HUES48 (cell line): Measurements from ENCODE around the gene NR2F1-AS1.

Experiments
- H3K27ac ChIP-seq: one replicate; pipeline ENCODE4 v1.7.0; 2013; ENCODE audit warnings: low read depth, low read length, inconsistent platforms
- H3K27me3 ChIP-seq: 2 replicates; pipeline ENCODE4 v1.6.1; 2013; ENCODE audit warnings: mild to moderate bottlenecking, low read length; ENCODE audit not compliant: control insufficient read depth, insufficient read depth
- H3K36me3 ChIP-seq: 2 replicates; pipeline ENCODE4 v1.6.1; 2013; ENCODE audit warnings: low read length; ENCODE audit not compliant: control insufficient read depth, insufficient read depth
- H3K4me1 ChIP-seq: 2 replicates; pipeline ENCODE4 v1.6.1; 2013; ENCODE audit warnings: mild to moderate bottlenecking, low read length; ENCODE audit not compliant: control insufficient read depth, insufficient read depth
- H3K4me3 ChIP-seq: 2 replicates; pipeline ENCODE4 v1.5.1; 2013; ENCODE audit warnings: mild to moderate bottlenecking, low read depth, low read length
- H3K9ac ChIP-seq: 2 replicates; pipeline ENCODE4 v1.6.1; 2013; ENCODE audit warnings: mild to moderate bottlenecking, low read depth, low read length, moderate library complexity
- H3K9me3 ChIP-seq: 2 replicates; pipeline ENCODE4 v1.6.1; 2013; ENCODE audit warnings: low read length; ENCODE audit not compliant: control insufficient read depth, insufficient read depth

The NR2F1-AS1 gene

DNA sequence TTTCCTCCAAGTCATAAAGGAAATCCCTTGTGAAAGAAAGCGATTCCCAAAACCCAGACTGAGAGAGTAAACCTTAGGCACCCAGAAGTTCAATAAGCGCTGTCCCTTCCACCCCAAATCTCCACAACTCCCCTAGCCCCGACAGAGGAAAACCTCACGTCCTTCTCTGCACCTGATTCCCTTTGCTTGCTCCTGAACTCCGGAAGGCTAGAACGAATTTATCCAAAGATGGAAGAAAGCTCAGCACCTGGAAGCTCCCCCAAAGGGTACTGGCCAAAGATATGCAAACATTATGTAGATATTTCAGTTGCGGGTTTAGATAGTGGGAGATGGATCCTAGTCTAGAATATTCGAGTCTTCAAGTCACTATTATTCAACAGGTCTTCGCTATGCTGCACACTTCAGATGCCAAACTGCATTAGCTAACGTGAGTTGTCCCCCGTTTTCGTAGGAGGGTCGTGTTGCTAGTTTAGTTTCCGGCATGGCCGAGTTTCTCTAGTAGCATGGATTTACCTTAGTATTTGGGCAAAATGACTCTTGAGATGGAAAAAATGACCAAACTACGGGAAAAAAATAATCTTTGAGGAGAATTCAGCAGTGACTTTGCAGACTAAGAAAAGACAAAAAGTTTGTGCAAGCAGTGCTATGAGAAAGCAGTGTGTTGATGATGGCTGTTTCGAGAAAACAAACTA is 29.7 kb upstream of the NR2F1-AS1 start:
- peaks cover 98% of the 10 kb centered on the region for H3K27me3 ChIP-seq
- H3K4me1 ChIP-seq: peaks cover 48% of the 10 kb centered on the region
- no peaks in the 10 kb centered on the region for H3K9me3 ChIP-seq
- H3K27ac ChIP-seq: no peak overlapping the region
- no peak overlapping the region for H3K4me3 ChIP-seq
- H3K36me3 ChIP-seq: no peaks in the 10 kb centered on the region
- no peak overlapping the region for H3K9ac ChIP-seq

DNA sequence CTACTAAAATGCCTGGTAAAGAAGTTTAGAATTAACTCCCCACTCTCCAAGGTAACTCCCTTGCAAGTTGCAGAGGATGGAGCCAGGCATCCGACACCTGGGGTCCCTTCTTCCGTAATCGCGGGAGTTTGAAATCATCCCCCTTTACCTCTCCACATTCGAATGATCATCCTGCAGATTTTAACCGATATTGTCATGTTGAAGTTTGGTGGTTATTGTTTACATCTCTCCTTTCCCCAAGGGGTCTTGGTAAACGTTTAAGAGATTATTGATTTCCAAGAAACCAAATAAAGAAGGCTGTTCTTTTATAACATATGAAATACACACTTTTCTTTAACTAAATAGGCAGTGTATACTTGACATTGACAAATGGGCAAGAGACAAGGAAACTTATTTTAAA is 28.7 kb upstream of the NR2F1-AS1 start:
- Histone ChIP-seq H3K36me3 (no peaks in the 10 kb centered on the region), H3K27me3 (peaks cover 98% of the 10 kb centered on the region), H3K9me3 (no peaks in the 10 kb centered on the region), H3K9ac (no peak overlapping the region), H3K4me3 (no peak overlapping the region), H3K4me1 (peaks cover 48% of the 10 kb centered on the region), H3K27ac (no peak overlapping the region)

- no peak overlapping the region for H3K27ac ChIP-seq
- H3K27me3 ChIP-seq: peaks cover 98% of the 10 kb centered on the region
Measured at GRCh38 chr5:93608855-93609254, 27.8 kb upstream of the NR2F1-AS1 start.

DNA sequence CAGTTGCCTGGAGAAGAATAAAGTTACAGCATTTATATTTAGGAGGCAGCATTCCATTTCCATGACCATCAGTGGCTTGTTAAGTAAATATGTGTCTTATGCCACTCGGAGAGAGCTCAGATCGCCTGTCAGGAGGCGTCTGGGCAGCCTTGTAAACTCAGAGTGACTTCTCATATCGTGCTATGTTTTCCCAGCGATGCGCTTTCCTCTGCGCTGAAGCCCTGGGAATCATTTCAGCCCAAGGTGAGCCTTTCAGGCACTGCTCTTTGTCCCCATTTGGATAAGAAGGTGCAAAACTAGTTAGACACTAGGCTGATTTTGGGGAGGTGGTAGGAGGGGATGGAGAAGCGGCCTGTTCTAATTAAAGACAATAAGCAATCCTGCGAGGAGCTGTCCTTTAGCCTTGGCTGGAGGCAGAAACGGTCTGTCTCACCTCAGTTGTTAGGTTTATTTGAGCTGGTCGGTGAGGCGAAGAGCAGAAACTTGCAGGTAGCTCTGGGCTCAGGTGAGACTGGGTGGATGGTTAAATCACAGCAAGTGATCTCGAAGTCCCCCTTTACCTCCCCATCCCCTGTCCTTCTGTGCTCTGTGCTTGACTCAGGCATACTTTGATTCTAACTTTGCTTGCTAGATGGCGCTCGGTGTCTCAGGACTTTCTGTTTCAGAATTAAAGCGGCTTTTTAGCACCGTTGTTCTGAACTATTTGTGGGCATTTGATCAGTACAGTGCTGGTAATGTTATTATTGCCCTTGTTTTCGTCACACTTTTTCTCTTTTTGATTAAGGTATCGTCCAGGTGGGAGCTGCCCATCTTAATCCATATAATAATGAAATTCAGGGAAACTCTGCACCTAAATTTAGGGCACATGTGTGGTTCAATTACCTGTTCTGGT is 26.6 kb upstream of the NR2F1-AS1 start:
- H3K4me1 ChIP-seq: peaks cover 51% of the 10 kb centered on the region
- H3K36me3 ChIP-seq: no peaks in the 10 kb centered on the region
- peak overlapping the region; percentile 22; the same call in 1 of the 2 replicates for H3K4me3 ChIP-seq
- H3K9ac ChIP-seq: no peak overlapping the region
- peaks cover 98% of the 10 kb centered on the region for H3K27me3 ChIP-seq
- H3K9me3 ChIP-seq: no peaks in the 10 kb centered on the region
- H3K27ac ChIP-seq: no peak overlapping the region

More at GRCh38 chr5:93608855-93609254, 27.8 kb upstream of the NR2F1-AS1 start:
- no peak overlapping the region for H3K9ac ChIP-seq
- no peaks in the 10 kb centered on the region for H3K36me3 ChIP-seq
- no peak overlapping the region for H3K4me3 ChIP-seq
- no peaks in the 10 kb centered on the region for H3K9me3 ChIP-seq
- H3K4me1 ChIP-seq: peaks cover 48% of the 10 kb centered on the region

DNA sequence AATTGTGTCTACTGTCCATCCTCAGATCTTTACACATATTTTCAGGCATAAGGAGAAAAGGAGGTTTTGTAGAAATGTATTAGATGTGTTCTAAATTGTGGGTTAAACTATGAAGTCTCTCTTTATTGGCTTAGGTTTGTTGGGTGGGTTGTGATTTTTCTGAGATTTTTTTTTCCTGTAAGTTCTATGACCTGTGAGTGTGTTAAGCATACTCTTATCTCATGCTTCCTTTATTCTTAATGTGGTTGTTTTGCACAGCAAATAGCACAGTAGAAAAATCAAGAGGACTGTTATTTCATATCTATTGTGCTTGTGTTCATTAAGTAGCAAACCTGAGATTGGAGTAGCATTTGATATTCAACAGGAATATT is 25.3 kb upstream of the NR2F1-AS1 start:
- H3K27me3 ChIP-seq: peaks cover 99% of the 10 kb centered on the region
- H3K36me3 ChIP-seq: no peaks in the 10 kb centered on the region
- peaks cover 51% of the 10 kb centered on the region for H3K4me1 ChIP-seq
- no peak overlapping the region for H3K27ac ChIP-seq
- H3K9ac ChIP-seq: no peak overlapping the region
- no peak overlapping the region for H3K4me3 ChIP-seq
- no peaks in the 10 kb centered on the region for H3K9me3 ChIP-seq

GRCh38 chr5:93604644-93605515 is 23.9 kb upstream of the NR2F1-AS1 start:
- H3K36me3 ChIP-seq: no peaks in the 10 kb centered on the region
- H3K4me3 ChIP-seq: no peak overlapping the region
- peaks cover 99% of the 10 kb centered on the region for H3K27me3 ChIP-seq
- H3K9ac ChIP-seq: no peak overlapping the region
- no peaks in the 10 kb centered on the region for H3K9me3 ChIP-seq
- H3K27ac ChIP-seq: no peak overlapping the region
- peaks cover 39% of the 10 kb centered on the region for H3K4me1 ChIP-seq

GRCh38 chr5:93603793-93604643 is 23.0 kb upstream of the NR2F1-AS1 start:
- peaks cover 99% of the 10 kb centered on the region for H3K27me3 ChIP-seq
- H3K9ac ChIP-seq: no peak overlapping the region
- no peak overlapping the region for H3K27ac ChIP-seq
- no peaks in the 10 kb centered on the region for H3K9me3 ChIP-seq
- no peak overlapping the region for H3K4me3 ChIP-seq
- peaks cover 43% of the 10 kb centered on the region for H3K4me1 ChIP-seq
- no peaks in the 10 kb centered on the region for H3K36me3 ChIP-seq

DNA sequence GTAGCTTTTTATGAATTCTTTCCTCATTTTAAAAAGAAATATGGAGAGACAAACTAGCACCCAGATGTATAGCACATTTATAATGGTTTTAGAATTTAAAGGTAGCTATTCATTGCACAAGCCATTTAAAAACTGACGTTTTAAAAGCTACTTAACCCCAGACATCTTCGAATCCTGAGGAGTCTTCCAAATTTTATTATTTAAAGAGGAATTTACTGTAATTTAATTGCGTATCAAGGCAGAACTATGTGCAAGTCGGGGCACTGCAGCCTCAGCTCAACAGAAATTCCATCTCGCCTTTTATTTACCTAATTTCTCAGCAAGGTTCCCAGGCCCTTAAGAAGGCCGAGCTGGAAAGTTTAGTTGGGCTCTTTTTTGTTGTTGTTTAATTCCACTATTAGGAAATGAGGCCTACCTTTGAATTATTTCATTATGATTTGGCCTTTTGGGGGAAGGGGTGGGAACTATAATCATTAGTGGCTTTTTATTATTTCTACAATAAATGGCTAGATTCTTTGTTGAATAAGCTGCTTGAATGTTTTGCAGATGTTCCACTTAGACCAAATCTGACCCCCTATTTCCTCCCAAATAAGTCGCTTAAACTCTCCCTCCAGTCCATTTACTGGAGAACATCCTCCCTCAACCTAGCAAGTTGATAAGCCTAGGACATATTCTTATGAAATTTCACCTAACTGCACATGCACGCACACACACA is 22.2 kb upstream of the NR2F1-AS1 start:
- no peaks in the 10 kb centered on the region for H3K9me3 ChIP-seq
- peaks cover 99% of the 10 kb centered on the region for H3K27me3 ChIP-seq
- H3K9ac ChIP-seq: no peak overlapping the region
- H3K4me3 ChIP-seq: no peak overlapping the region
- peaks cover 41% of the 10 kb centered on the region for H3K4me1 ChIP-seq
- no peak overlapping the region for H3K27ac ChIP-seq
- no peaks in the 10 kb centered on the region for H3K36me3 ChIP-seq

DNA sequence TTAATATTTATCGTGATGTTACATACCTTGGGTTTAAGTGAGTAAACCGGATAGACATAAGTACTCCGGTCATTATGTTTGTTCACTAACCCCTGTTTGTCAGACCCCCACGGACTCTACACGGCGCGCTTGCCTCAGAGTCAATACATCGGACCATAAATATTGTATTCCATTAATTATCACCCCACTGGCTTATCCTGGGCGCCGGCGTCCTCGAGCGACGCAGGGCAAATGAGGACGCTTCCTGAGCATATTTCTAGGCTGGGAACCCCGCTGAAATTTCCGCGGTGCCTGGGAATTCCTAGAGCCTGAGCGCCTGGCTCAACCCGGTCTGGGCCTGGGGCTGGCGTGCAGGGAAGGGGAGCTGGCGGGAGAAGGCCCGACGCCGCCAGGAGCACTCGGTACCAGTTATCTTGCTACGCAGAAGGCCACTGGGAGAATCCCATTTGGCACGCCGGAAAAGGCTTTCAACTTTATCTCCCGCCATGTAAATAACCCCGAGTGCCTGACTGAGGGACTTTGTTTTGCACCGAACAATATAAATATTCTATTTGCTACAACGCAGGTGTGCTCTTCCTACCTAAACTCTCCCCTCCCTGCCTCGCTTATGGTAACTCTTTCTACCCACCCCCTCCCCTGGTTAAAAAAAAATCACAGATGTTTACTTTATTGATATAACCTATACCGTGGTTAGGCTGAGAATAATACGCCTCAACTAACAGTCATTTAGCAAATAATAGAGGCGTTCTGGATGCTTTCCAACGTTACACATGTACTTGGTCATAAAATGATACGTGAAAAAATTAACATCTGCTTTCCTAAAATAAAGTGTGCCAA is 21.4 kb upstream of the NR2F1-AS1 start:
- no peaks in the 10 kb centered on the region for H3K9me3 ChIP-seq
- H3K9ac ChIP-seq: no peak overlapping the region
- H3K27me3 ChIP-seq: peaks cover 100% of the 10 kb centered on the region
- H3K36me3 ChIP-seq: no peaks in the 10 kb centered on the region
- peaks cover 37% of the 10 kb centered on the region for H3K4me1 ChIP-seq
- 0 out of 2 replicates have a peak overlapping the region, but pooled peaks have one; percentile 11 for H3K4me3 ChIP-seq
- no peak overlapping the region for H3K27ac ChIP-seq
